GM21515 (cell line): ENCODE results near the gene KRT33A.

Source experiments
- ATAC-seq: cut with Tn5 transposase; IDR thresholded peaks from one replicate; pipeline ENCODE4 v1.9.1; 2021; ENCODE audit not compliant: unreplicated experiment

KRT33A gene

GRCh38 chr17:41331606-41332005, 19.0 kb downstream of the KRT33A start:
- ATAC-seq = no peak

- no peak for ATAC-seq
Observed at GRCh38 chr17:41329279-41329948, 21.2 kb downstream of the KRT33A start.

- ATAC-seq = no peak
Observed at GRCh38 chr17:41328207-41328606, 22.4 kb downstream of the KRT33A start.

DNA sequence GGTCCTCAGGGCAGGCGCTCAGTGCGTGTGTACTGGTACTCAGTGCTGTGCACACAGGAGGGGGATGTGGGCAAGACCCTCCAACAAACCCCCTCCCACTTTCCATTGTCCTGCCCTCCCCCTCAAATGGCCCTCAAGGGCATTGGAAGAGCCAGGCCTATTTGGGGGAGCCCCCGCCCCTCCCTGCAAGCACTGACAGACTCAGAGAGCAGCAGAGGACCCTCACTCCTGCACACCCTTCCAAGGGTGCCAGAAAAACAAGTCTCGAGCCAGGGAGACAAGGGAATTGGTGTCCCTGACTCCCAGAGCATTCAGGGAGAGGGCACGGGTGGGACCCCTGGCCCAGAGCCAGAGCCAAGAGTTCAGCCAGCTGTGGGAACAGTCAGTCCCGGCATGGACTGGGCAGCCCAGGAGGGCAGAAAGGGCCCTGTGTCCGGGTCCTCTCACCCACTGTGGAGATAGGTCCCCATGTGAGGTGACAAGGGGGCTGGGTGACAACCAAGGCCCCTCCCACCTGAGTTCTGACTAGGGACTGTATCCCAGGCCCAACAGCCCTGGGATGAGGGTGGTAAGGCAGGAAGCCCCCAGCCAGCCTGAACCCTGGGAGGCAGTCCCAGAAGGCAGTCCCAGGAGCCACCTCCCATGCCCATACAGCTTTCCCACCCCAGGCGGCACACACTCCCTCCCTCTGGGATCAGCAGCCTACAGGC, 23.1 kb downstream of the KRT33A start:
- no peak for ATAC-seq

GRCh38 chr17:41326173-41327145, 24.2 kb downstream of the KRT33A start:
- ATAC-seq = no peak

DNA sequence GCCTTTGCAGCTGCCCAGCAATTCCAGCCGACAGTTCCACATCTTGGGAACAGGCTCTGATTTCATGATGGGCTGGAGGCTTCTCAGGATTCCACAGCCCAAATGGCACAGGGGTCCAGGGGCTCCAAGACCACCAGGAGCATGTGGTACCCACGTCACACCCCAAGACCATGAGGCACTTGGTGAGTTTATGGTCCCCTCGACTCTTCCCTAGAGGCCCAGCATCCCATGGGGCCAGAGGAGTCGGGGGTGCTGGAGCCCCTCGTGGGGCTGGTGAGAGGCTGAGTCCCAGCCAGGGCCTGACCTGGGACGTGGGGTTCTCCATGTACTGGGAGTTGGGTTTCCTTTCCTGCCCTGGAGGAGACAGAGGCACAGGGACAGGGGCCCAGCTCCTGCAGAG, 25.0 kb downstream of the KRT33A start:
- no peak for ATAC-seq

DNA sequence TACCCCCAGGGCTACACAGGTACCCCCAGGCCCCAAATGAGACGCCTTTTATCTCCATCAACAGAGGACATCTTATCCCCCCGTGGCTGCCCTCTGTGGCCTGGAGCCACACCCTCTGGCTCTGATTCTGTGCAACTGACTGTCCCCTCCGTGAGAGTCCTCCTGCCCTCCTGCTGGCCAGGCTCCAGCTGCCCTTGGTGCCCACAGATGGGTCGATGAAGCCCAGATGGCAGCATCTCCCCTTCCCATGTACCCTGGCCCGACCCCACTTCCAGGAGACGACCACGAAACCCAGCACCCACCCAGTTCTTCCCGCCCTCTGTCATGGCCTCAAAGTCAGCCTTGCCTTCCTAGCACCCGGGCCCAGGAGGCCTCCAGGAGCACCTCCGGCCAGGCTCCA, 25.5 kb downstream of the KRT33A start:
- ATAC-seq = no peak

DNA sequence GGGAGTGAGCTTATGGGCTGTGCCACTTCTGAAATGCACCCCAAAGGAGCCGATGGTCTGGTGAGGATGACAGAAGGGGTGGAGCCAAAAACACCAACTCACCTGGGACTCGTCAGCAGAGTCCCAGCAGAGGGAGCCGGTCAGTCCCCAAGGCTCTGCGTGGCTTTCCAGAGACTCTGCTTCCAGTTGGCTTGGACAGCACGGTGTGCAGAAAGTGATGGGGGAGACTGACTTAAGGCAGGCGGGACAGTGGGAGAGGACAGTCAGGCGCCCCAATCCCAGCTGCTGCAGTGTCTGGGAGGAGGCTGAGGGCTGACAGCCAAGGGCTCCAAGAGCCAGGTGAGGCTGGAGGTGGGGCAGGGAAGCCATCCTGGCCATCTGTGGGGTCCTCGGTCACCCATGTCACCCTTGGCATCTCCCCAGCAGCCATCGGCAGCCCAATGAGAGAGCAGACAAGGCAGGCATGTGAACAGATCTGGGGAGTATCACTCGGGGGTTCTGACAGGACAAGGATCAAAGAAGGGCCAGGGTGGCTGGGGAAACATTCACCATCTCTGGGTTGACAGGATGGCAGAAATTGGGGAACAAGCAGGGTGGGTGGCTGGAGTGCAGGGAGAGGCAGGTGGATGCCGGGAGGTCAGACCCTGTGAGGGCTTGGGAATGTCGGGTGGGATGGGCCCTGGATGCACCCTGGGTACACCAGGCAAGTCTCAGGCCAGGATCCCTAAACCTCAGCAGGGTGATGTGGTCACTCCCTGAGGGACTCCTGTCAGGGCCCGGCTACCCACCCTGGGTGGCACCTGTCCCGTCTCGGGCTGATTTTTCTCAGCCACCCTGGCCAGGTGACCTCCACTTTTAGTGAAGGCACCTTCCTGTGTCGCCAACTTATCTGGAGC, 26.2 kb downstream of the KRT33A start:
- ATAC-seq = no peak

DNA sequence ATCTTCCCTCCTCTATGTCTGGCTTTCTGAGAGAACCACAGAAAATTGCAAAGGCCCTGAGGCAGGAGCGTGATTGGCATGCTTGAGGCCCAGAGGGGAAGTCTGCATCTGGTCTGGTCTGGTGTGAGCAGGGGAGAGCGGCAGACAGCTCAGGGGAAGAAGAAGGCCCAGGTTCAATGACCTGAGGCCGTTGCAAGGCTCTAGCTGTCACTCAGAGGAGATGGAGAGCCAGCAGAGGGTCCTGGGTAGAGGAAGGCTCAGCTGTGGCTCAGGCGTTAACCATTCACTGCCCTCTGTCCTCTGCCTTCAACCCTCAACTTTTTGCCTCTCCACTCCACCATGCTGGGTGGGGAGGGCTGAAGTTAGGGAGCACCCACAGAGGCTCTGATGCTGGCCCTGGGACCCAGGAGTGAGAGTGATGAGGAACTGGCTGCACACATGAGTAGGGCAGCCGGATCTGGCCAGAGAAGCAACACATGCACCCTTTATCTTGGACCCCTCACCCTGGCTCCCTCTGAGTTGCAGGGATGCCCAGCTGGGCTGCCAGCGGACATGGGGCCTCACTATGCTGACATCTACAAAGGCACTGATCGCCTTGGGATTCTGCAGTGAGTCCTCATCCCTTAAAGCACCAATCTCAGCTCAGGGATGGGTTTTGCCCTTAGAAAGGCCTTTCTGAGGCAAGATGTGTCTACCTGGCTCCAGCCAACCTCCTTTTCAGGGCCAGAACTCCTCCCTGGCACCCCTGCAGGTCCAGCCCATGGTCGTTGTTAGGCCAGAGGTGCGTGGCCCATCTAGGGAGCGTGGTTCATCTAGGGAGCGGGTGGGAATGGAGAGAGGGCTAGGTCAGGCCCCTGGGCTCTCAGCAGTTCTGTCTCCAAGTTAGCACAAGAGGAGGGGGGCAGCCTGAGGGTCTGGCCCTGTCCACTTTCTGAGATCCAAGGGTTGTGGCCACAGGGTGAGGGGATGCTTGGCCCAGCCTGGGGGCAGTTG, 27.4 kb downstream of the KRT33A start:
- ATAC-seq = no peak

GRCh38 chr17:41322094-41322902, 28.3 kb downstream of the KRT33A start:
- ATAC-seq = no peak

DNA sequence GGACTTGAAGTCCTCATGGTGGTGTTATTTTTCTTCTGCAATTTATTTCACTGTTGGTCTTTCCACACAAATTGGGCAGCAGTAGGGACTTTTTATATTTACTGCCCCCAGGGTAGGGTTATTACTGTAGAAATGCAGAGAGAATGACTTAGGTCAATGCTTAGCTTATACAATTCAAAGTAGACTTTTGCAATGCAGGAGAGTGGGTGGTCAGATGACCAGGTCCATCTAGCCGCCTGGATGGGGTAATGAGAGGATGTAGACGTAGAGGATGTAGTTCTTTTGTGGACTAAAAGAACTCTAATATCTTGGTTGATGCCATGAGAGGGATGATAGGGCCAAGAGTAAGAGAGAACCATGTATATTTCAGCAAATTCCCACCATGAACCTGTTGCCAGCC, 32.4 kb downstream of the KRT33A start:
- ATAC-seq = no peak

DNA sequence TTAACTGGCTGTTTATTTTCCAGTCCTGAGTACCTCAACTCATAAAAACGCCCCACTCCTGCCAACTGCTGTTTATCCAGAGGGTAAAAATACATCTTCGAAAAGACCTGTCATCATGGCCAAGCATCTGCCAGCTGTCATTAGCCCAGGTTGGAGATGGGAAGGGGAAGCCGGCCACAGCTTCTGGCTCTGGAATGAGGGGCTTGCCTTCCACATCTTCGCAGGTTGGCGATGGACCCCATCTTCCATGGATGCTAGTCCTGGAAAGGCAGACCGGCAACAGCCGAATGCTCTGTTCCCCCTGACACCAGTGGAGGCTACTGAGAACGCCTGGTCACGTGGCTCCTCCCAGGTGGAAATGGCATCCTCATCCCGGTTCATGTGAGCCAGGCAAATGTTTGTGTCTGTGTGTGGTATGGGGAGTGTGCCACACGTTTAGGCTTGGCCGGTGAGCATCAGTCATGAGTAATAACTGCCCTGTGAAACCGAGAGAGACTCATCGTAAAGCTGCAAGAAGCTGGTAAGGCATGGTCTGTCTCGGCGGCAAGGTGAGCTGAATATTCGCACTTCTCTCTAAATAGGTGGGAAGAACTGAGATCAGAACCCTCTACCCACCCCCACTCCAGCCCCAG, 34.7 kb downstream of the KRT33A start:
- no peak for ATAC-seq

DNA sequence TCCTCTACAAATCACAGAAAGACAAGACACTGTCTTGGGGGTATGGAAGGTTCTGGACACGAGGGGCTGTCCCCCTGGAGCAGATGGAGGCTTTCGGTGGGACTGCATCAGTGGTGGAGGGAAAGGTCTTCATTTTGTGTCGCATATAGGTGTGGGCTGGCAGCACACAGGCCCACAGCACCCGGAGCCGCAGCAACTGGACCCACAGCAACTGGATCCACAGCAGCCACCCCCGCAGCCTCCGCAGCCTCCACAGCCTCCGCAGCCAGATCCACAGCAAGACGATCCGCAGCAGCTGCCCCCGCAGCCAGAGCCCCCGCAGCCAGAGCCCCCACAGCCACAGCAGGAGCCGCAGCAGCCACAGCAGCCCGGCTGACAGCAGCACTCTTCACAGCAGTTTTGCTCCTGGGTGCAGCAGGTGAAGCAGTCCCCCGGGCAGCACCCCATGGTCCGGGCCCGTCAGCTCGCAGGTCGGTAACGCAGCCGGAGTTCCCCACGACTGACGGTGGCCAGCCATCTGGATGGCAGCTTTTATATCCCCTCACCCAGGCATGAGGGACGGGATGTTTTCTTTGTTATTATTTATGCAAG, 35.3 kb downstream of the KRT33A start, which contains the start of gene KRTAP17-1:
Gene KRTAP17-1 (minus strand): TSS at position 507 of the 591 bp plus-strand sequence. CDS start 60 bp downstream, at position 447.
- no peak for ATAC-seq

- no peak for ATAC-seq
Observed at GRCh38 chr17:41311111-41311510, 39.5 kb downstream of the KRT33A start.

DNA sequence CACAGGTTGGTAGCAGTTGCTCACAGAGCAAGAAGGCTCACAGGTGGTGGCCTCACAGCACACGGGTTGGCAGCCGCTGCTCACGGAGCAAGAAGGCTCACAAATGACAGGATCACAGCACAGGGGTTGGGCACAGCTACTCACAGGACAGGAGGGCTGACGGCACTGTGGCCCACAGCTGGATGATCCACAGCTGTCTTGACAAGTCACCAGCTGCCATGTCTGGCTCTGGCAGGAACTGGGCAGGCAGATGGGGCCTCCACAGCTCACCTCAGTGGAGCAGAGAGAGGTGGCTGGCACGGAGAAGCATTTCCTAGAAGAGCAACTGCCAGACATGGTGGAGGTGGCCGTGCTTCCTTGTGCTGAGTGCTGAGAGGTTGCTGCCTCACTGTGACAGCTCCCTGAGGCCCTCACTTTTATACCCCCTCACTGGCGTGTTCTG, 41.7 kb downstream of the KRT33A start, which contains the start of gene KRTAP16-1:
Gene KRTAP16-1 (minus strand): TSS at position 392 of the 442 bp plus-strand sequence. CDS start 56 bp downstream, at position 336.
- no peak for ATAC-seq

DNA sequence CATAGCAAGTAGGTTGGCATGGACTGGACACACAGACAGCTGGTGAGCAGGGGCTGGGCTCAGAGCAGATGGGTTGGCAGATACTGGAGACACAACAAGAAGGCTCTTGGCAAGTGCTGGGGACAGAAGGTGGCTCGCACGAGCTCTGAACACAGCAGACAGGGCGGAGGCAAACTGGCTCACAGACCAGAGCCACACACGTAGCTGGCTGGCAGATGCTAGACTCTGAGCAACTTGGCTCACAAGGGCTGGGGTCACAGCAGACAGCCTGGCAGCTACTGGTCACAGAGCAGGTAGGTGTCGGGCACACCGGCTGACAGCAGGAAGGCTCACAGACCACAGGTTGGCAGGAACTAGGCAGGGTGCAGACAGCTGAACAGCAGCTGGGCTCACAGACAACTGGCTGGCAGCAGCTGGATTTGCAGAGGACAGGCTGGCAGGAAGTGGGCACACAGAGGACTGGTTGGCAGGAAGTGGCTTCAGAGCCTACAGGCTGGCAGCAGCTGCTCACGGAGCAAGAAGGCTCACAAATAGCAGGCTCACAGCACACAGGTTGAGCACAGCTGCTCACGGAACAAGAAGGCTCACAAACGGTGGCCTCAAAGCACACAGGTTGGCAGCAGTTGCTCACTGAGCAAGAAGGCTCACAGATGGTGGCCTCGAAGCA, 42.2 kb downstream of the KRT33A start:
- ATAC-seq = no peak

- no peak for ATAC-seq
Observed at GRCh38 chr17:41307647-41308046, 43.0 kb downstream of the KRT33A start.
